Fibroblast of mammary gland (primary cell): ENCODE measurements around the gene CCDC148.
"Not testable (repeated sequence)": the region's sequence is repeated elsewhere in the genome, so short reads cannot be mapped to it uniquely, and the experiment has no call there.

Source experiments
- DNase-seq: peaks from one replicate; pipeline ENCODE4 v3.0.0-alpha.2; 2010; ENCODE audit warnings: low read depth
- H3K4me3 ChIP-seq: 2 replicates; pipeline ENCODE4 v1.5.1; 2011; ENCODE audit warnings: low read depth, mild to moderate bottlenecking, low read length, moderate library complexity; ENCODE audit not compliant: control insufficient read depth
- TF ChIP-seq, protein P1 (sequence below): conservative IDR thresholded peaks from 2 replicates; pipeline ENCODE4 v1.5.1; 2011; ENCODE audit warnings: low read depth, low read length, inconsistent platforms; ENCODE audit not compliant: control insufficient read depth, insufficient read depth

Gene CCDC148

GRCh38 chr2:158484892-158485556 lies 28.5 kb upstream of the CCDC148 start:
- no peak for DNase-seq
- TF ChIP-seq, protein P1, sequence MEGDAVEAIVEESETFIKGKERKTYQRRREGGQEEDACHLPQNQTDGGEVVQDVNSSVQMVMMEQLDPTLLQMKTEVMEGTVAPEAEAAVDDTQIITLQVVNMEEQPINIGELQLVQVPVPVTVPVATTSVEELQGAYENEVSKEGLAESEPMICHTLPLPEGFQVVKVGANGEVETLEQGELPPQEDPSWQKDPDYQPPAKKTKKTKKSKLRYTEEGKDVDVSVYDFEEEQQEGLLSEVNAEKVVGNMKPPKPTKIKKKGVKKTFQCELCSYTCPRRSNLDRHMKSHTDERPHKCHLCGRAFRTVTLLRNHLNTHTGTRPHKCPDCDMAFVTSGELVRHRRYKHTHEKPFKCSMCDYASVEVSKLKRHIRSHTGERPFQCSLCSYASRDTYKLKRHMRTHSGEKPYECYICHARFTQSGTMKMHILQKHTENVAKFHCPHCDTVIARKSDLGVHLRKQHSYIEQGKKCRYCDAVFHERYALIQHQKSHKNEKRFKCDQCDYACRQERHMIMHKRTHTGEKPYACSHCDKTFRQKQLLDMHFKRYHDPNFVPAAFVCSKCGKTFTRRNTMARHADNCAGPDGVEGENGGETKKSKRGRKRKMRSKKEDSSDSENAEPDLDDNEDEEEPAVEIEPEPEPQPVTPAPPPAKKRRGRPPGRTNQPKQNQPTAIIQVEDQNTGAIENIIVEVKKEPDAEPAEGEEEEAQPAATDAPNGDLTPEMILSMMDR: no peak
- H3K4me3 ChIP-seq: no peak overlapping the region

DNA sequence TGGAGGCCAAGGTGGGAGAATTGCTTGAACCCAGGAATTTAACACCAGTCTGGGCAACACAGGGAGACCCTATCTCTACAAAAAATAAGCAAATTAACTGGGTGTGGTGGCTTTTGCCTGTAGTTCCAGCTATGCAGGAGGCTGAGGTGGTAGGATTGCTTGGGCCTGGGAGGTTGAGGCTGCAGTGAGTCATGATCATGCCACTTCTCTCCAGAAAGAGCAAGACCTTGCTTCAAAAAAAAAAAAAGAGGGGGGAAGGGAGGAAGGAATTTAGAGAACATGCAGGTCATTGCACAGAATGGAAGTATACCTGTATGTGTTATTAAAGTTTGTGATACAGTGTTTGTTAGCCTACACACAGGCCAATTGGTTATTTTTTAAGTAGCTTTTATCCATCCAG lies 26.0 kb upstream of the CCDC148 start:
- TF ChIP-seq, protein P1: no peak
- peak; percentile 48 for DNase-seq
- H3K4me3 ChIP-seq: no peak overlapping the region

- DNase-seq: no peak
- H3K4me3 ChIP-seq: no peak overlapping the region
- TF ChIP-seq, protein P1: no peak
These were observed 24.6 kb upstream of the CCDC148 start for GRCh38 chr2:158481116-158481515.

DNA sequence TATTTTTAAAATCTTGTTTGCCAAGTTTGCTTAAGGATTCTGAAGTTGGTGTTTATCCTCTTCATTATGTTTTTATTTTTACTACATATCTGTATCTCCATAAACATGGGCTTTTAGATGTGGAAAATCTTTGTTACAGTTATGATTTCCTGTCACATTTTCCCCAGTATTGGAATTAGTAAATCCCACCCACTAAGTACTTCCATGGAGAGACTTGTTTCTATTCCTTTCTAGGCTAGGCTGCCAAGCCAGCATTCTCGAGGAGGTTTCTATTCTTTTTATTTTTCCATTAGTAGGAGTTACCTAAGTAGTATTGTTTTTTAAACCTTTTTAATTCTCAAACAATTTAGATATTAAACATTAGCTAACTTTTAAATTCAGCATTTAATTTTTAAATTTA lies 22.3 kb upstream of the CCDC148 start:
- TF ChIP-seq, protein P1: no peak
- no peak overlapping the region for H3K4me3 ChIP-seq
- DNase-seq: no peak

GRCh38 chr2:158478237-158478636 lies 21.7 kb upstream of the CCDC148 start:
- no peak for DNase-seq
- TF ChIP-seq, protein P1: no peak
- H3K4me3 ChIP-seq: no peak overlapping the region

DNA sequence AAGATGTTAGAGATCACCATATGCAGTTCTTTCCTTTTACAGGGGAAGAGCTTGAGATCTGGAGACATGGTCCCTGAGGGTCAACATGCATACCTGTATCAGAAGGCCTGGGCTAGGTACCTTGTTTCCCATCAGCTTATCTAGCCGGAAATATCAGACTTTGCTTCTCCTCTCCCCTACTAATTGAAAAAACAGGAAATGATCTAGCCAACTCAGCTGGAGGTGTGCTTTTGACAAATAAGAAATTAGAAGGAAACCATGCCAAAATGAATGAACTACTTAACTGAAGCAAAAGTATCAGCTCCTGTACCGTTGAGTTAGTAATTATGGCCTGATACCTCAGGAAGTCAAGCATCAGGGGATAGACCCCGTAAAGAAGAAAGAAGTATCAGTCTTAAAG lies 20.6 kb upstream of the CCDC148 start:
- H3K4me3 ChIP-seq: no peak overlapping the region

DNA sequence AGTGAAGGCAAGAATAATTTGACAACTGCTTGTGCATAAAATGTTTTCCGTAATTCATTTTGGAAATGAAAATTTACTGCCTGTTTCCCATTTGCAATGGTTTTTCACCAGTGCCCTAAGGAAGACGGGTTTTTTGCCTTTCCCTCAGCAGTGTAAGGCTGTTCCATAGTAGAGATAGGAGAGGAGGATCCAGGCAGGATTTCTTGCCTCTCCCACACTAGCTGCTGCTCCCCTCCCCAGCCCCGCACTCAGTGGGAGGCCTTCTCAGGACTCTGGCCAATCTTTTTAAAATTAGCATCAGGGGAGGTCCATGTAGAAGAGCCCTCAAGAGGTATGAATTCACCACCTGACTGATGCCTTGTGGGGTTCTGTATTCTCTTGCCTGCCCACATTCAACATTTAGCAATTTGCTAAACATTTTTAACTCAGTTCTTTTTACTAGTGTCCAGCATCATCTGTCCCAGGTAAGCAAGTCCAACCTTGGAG lies 18.0 kb upstream of the CCDC148 start:
- not testable (repeated sequence) for DNase-seq, H3K4me3 ChIP-seq

More for the DNA sequence above, 20.6 kb upstream of the CCDC148 start:
- TF ChIP-seq, protein P1: no peak
- no peak for DNase-seq
